ENCODE results near the gene NEU3.
"Not testable (repeated sequence)": the region's sequence is repeated elsewhere in the genome, so short reads cannot be mapped to it uniquely, and the experiment has no call there.

The NEU3 gene

DNA sequence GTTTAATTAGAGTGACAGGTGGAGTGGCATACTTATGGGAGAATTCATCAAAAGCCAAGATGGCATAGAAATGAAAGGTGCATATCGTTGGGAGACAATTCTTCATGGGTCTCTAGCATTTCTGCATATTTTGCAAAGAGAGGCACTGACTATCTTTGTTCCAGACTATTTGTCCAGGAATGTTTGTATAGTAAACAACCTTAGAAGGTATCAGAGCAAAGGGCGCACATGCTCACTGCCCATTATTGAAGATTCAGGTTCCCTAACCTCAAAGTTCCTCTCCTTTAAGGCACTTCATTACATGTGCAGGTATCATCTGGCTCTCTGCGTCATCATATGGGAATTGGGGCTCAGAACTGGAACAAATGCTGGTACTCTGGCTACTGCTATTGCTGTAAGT is 4.7 kb upstream of the NEU3 start:
- DNase-seq, result no peak

DNA sequence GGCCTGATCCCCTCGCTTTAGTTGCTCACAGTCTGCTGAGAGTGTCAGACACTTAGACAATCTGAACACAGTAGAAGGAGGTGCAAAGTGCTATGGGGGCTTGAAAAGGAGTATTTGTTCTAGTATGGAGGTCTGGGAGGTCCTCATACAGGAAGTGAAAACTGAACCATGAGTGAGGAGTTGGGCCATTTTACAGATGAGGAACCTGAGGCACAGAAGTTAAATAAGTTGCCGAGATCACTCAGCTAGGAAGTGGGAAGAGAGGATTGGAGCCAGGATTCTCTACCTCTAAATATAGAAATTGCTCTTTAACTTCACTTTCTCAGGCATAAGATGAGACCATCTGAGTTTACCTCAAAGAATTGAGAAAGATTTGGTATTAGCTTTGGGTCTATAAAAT is 4.0 kb upstream of the NEU3 start:
- DNase-seq, result no peak

DNA sequence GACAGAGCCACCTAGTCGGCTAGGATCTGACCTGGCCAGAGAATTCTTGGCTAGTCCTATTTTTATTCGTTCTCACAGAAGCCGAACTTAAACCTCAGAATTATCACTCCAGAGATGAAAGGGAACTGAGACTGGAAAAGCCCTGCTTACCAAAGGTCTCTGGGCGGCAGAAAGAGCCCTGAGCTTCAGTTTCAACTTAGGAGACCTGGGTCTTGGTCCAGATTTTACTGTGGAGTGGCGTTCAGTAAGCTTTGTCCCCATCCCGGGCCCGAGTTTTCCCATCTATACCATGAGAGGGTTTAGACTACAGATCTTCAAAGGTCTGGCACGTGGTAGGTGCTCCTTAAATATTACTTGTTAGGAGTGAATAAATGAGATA is 516 bp downstream of the NEU3 start:
- DNase-seq, result peak; percentile 1

DNA sequence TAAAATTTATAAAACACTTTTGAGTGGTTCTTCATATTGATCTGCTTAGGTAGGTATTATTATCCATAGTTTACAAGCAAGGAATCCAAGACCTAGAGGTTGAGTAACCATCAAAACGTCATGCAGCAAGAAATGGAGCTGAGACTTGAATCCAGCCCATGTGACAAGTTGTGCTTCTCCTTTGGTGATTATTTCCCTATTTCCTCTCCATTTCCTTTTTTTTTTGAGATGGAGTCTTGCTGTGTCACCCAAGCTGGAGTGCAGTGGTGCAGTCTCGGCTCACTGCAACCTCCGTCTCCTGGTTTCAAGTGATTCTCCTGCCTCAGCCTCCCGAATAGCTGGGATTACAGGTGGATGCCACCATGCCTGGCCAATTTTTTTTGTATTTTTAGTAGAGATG is 1.4 kb downstream of the NEU3 start:
- DNase-seq, result not testable (repeated sequence)

DNA sequence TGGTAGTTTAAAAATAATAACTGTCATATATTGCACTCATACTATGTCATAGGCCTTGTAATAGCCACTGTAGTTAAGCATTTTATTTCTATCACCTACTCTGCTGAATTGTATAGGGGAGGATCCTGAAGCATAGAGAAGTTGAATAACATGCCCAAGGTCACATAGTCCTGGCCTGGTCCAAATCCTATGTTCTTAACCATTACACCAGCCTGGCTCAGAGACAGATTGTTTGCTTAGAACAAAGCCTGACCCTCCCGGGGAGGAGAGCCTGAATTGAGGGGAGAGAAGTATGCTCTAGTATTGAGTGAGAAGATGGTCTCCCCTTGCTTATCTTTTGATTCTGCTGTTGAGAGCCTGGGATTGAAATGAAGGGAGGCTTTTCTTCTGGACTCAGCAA is 2.2 kb downstream of the NEU3 start:
- no peak for DNase-seq

DNA sequence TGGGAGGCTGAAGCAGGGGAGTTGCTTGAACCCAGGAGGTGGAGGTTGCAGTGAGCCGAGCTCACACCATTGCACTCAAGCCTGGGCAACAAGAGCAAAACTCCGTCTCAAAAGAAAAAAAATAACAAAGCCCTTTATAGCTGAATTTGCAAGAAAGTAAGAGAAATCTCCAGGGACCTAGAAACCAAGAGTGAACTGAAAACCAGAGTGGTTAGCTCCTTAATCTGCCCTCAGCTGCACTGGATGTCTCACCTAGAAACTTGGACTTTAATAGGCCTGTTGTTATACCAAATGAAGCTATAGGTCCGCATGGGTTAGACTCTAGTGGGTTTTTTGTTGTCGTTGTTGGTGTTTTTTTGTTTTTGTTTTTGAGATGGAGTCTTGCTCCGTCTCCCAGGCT is 4.1 kb downstream of the NEU3 start:
- no peak for DNase-seq

DNA sequence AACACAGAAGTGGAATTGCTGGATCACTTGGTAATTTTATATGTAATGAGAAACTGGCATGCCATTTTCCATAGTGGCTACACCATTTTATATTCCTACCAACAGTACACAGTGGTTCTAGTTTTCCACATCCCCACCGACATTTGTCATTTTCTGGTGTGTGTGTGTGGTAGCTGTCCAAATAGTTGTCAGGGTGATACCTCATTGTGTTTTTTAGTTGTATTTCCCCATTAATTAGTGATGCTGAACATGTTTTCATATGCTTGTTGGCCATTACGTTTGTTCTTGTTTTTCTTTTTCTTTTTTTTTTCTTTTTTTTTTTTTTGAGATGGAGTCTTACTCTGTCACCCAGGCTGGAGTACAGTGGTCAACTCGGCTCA is 12.2 kb downstream of the NEU3 start:
- DNase-seq, result no peak

DNA sequence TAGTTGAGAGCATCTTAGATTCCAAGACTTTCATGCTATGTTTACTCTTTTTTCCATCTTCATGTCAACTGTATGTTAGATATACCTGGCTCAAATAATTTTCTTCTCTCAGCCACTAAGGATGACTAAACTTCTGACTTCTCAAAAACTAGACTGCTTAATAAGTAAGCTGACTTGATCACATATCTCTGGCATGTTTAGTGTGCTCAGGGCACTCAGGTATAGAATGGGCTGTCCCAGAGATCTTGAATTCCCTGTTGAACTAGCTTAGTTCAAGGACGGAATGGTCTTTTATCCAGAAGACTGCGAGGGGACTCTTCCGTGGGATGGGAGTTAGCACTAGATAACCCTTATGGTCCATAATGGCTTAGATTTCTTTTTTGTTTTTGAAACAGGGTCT is 13.0 kb downstream of the NEU3 start:
- DNase-seq, result no peak

DNA sequence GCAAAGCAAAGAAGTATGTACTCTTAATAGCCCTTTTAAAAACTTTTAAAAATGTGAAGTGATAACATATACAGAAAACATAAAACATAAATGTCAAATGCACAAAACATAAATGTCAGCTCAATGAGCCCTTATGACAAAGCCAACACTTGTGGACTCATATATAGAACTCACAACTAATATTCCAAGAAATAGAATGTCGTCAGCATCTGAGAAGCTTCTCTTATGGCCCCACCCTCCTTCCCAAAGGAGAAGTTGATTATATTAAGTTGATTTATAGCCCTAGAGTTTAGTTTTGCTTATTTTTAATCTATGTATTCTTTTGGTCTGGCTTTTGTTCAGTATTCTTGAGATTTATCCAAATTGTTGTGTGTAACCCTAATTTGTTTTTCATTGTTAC is 13.8 kb downstream of the NEU3 start:
- DNase-seq, result no peak

DNA sequence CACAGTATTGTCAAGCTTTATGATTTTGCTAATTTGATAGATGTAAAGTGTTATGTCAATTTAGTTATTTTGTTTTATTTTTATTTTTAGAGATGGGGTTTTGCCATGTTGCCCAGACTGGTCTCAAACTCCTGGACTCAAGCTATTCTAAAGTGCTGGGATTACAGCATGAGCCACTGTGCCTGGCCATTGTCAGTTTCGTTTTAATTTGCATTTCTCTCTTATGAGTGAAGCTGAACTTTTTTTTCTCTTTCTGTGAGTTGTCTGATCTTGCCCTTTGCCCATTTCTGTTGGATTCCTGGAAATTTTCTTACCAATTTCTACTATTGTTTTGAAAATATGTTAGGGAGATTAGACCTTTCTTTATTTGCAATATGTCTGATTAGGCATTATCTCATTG is 15.5 kb downstream of the NEU3 start:
- no peak for DNase-seq

DNA sequence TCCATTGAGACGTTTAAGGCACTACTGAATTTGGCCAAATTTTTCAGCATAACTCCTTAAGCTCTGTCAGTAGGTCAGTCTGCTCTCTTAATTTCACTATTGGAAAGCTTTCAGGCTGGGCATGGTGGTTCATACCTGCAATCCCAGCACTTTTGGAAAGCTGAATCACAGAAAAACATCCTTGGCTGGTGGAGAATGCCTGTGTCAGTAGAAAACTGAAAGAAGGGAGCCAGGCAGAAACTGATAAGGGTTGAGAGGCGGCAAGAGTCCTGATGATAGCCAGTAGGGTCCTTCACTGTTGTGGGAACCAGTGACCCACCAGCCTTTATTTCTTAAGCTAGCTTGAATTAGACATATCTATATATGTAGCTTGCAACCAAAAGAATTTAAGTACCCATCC is 22.6 kb downstream of the NEU3 start:
- DNase-seq, result no peak

DNA sequence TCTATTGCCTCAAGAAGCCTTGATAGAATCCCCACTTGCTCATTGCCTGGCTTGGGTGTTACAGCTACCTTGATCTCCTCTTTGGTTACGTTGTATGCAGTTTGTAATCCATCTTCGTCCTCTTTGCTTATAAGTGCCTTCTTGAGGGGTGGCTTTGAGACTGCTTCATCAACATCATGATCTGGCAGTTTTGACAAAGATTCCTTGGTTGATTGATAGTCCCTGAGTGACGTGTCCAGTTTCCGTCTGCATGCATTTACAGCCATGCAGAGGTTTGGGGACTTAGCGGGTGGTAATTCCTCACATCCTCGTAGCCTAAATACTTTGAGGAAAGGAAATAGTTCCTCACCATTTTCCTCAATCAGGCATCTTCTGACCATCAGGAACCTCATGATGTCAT is 23.1 kb downstream of the NEU3 start:
- DNase-seq, result no peak

DNA sequence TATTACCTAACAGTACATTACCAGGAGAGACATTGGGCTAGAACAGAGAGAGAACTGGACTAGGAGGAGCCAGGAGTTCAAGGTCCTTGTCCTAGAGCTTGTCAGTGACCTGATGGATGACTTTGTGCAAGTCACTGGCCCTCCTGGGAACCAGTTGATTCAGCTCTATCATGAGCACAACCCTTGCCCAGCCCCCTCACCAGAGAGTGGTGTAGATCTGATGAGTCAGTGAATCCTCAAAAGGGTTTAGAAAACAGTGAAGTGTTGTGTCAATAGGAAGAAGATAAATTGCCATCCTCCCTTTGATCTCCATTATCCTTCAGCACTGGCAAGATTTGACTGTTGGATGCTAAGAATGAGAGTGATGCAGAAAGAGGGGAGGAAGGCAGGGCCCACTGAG is 24.3 kb downstream of the NEU3 start:
- peak; percentile 18 for DNase-seq

DNA sequence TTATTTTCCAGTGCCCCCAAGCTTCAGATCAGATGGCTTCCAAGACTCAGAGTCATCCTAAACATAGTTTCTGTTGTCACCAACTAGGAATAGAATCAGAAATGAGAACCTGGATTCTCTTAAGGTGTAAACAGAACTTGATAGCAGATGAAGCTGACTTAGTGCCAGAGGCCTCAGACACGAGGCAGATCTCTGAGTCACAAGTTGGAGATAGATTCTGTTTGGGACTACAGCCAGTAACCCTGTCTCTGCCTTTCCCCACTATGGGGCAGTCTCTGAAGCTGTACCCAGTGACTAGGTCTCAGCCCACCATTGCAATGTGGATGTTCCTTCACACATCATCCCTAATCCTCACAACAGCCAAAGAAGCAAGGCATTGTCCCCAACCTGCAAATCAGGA is 25.4 kb downstream of the NEU3 start:
- DNase-seq, result peak; percentile 66

DNA sequence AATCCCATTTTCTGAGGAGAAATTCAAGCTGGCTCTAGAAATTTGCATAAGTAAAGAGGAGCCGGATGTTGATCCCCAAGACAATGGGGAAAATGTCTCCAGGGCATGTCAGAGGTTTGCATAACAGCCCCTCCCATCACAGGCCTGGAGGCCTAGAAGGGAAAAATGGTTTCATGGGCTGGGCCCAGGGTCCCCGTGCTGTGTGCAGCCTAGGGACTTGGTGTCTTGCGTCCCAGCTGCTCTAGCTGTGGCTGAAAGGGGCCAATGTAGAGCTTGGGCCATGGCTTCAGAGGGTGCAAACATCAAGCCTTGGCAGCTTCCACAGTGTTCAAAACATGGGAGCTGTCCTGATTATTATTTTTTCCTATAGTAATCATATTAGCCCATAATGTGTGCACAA is 30.5 kb downstream of the NEU3 start:
- DNase-seq, result not testable (repeated sequence)

DNA sequence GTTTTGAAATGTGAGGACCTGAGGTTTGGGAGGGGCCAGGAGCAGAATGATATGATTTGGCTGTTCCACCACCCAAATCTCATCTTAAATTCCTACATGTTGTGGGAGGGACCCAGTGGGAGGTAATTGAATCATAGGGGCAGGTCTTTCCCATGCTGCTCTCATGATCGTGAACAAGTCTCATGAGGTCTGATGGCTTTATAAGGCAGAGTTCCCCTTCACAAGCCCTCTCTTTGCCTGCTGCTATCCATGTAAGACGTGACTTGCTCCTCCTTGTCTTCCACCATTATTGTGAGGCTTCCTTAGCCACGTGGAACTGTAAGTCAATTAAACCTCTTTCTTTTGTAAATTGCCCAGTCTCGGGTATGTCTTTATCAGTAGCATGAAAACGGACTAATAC is 31.6 kb downstream of the NEU3 start:
- DNase-seq, result not testable (repeated sequence)

DNA sequence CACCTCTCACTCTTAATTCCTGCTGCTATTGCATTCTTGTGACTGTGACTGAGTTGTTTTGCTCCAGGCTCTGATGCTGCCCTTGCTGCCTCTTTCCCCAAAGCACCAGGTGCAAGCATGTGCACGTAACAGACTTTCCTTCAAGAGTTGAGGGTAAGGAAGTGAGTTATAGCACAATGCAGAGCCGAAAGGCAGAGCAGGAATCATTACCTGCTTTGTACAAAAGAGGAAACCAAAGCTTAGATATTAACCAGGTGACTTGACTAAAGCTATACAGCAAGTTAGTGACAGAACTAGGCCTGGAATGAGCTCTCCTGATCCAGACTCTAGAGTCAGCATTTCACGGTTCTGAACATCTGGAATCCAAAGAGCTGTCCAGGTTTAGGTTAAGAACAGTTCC is 33.6 kb downstream of the NEU3 start:
- no peak for DNase-seq

DNA sequence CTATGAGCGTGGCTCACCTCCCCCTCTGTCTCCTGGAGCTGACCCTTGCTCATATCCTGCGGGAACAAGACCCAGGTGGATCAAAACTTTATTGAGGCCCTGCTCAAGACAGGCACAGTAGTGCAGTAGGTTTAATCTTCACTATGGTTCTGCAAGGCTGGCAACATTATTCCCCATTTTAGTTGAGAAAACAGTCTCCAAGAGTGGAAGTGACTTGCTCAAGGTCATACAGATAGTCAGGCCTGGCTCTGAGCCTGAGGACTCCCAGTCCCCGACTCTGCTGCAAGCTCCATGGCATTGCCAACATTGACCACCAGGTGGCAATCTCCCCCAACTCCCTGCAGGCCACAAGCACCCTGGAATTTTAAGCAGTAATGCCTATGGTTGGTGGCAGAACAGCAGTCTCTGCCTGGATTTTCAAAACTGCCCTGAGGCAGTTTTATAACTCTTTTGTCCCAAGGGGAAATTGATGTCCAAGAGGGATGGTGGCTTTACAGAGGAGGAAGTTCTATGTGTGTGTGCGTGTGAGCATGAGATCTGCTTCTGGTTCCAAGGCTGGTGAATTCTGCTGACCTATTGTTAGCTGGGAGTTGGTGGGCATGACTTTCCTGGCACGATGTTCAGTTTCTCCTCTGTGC is 34.1 kb downstream of the NEU3 start:
- peak; percentile 79 for DNase-seq

DNA sequence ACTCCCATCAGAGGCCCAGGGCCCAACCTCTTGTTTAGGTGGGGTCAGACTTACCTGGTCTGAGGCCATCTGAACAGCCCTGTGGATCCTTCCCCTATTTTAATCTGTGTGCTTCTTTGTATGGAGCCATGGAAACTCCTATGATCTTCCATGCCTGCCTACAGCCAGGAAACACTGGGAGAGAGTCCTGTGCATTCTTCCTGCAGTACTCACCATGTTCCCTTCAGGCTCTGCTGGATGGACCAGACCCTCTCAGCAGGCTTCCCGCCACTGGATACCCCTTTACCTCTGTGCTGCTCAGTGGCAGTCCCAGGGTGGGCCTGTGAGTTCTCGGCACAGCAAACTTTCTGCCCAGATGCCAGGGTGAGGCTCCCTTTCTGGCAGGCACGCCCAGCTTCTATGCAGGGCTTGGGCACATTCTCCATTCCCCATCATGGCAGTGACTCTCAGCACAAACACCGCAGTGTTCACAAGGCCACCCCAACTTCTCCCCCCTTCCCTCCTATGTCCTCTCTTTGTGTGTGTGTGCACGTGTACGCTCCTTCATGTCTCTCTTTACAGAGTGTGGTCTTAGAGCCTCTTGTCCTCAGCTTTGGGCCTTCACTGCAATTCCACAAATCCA is 34.8 kb downstream of the NEU3 start:
- no peak for DNase-seq

DNA sequence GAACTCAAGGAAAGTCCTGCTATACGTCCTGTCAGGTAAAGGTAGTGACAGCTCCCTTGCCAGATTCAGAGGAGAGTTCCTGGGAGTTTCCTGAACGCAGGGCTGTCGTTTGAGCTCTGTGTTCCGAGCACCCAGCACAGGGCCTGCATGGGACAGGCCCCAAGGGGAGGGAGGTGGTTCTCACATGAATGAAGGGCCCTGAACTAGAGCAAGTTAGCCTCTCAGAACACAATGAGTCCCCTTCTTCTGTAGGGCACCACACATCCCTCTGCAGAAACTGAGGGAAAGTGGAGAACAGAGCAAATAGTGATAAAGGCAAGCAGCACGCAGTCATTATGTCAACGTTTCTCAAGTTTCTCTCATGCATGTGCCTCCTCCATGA is 35.3 kb downstream of the NEU3 start:
- DNase-seq, result no peak

DNA sequence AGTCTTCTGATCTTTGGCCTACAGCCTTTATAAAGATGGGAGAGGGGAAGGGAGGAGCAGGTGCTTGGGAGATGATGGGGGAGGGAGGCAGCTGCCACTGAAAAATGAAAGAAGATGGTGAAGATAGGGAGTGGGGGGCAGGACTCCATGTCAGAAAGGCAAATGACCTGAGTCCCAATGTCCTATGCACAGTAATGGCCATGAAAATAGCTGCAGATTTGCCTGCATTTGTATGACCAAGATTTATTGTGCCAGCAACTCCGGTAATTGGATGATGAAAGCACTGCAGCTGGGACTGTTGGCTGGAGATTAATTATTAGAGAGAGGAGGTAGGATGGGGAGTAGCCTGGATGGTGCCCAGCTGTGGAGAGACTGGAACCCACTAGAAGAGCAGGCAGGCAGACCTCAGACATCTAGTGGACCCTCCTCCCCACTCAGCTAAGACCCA is 36.1 kb downstream of the NEU3 start:
- no peak for DNase-seq

DNA sequence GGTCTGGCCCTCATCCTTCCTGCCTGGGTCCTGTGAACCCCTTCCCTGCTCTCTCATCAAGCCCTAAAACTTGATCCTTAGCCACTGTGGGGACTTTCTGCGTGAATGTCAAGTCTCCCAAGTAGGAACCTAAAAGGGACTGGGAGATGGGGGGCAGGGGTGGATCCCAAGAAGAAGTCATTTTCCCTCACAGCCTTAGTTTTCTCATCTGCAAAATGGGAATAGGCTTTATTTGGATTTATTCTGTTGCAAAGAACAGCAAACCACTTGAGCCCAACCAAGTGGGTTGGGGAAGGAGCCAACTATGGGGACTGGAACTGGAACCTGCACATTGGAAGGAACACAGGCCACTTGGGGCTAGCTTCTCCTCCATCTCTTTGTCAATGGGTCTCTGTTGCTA is 36.8 kb downstream of the NEU3 start:
- no peak for DNase-seq

DNA sequence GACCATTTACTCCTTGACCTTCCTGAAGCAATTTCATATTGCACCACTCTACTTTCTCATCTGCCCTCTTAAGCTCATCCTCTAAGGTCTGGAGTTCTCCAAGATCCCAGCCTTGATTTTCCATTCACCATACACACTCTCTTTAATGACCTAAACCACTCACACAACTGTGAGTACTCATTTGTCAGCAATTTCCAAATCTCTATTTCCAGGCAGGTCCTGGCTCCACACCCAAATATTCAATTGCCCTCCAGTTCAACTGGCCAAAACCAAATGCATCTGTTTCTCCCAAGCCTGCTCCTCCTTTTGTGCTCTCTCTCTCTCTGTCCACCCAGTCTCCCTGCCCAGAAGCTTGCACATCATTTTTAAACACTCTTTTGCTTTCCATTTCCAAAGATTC is 39.6 kb downstream of the NEU3 start:
- DNase-seq, result no peak

DNA sequence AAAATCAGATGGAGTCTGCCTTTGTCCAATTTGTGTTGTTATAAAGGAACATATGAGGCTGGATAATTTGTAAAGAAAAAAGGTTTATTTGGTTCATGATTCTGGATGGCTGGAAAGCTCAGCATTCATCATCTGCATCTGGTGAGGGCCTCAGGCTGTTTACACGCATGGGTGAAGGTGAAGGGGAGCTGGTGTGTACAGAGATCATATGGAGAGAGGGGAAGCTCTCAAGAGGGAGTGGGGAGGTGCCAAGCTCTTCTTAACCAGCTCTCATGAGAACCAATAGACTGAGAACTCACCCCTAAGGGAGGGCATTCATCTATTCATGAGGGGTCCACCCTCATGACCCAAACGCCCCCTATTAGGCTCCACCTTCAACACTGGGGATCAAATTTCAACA is 40.0 kb downstream of the NEU3 start:
- DNase-seq, result no peak

Measured in fibroblast of skin of scalp (primary cell).